HuH-7.5 (cell line): ENCODE results near the gene INPP5A.
"Not testable (repeated sequence)": the region's sequence is repeated elsewhere in the genome, so short reads cannot be mapped to it uniquely, and the experiment has no call there.

Experiments
- DNase-seq: peaks from one replicate; pipeline ENCODE4 v3.0.0; 2011; ENCODE audit warnings: low spot score

Gene INPP5A

DNA sequence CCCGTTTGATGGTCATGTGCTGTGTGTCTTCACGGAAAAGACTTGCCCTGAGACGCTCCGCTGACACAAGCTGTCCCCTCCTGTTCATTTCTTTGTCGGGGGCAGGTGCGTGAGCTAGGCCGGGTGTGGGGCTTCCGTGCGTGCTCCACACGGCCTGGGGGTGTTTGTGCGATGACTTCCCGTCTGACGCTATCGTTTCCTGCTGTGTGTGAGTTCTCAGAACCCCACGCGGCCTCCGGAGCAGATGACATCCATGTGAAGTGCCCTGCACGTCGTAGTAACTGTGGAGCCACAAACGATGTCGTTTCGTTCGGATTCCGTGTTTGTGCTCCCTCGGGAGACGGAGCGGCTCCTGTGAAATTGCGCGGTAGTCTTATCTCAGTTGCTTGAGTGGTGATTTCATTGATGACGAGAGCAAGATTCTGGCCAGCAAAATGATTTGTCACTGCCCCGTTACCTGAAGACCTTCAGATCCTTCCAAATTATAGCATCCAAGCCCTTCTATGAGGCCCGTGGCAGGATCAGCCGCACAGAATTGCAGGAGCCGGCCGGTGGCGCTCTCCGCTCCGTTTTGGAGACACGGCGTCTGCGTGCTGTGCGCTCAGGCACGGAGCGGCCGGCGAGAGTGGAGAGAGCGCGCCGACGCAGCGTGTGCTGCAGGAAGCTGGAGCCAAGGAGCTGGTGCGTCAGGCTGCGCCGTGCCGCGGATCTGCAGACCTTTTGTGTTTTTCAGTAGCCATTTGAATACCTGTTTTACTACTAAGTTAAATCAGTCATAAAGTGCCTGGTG lies 153.4 kb downstream of the INPP5A start:
- no peak for DNase-seq

GRCh38 chr10:132691711-132692153 lies 154.1 kb downstream of the INPP5A start:
- DNase-seq = no peak

- DNase-seq = no peak
Measured at GRCh38 chr10:132692311-132692710, 154.7 kb downstream of the INPP5A start.

DNA sequence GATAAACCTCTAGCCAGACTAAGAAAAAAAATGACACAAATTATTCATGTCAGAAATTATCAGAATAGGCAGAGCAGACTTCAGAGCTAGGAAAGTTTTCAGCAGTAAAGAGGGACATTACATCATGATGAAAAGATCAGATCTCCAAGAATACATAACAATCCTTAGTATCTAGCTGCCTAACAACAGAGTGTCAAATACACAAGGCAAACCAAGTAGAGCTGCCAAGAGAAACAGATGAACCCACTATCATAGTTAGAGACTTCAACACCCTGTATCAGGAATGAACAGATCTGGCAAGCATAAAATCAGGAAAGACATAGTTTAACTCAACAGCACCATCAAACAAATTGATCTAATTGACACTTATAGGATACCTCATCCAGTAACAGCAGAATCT lies 156.1 kb downstream of the INPP5A start:
- DNase-seq = no peak

DNA sequence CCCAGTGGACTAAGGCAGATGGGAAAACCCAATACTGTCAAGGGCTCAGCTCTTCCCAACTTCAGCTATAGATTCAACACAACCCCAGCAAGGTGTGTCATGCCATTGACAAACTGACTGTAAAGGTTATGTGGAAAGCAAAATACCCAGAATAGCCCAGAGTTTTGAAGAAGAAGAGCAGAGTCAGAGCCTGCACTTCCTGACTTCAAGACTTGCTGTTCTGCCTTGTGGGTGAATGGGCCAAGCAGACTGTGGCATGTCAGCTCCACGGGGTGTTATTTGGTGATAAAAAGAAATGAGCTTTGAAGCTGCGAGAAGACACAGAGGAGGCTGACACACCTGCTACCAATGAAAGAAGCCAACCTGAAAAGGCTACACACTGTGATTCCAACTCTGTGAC lies 158.6 kb downstream of the INPP5A start:
- no peak for DNase-seq

GRCh38 chr10:132696728-132697577 lies 159.4 kb downstream of the INPP5A start:
- DNase-seq = no peak

DNA sequence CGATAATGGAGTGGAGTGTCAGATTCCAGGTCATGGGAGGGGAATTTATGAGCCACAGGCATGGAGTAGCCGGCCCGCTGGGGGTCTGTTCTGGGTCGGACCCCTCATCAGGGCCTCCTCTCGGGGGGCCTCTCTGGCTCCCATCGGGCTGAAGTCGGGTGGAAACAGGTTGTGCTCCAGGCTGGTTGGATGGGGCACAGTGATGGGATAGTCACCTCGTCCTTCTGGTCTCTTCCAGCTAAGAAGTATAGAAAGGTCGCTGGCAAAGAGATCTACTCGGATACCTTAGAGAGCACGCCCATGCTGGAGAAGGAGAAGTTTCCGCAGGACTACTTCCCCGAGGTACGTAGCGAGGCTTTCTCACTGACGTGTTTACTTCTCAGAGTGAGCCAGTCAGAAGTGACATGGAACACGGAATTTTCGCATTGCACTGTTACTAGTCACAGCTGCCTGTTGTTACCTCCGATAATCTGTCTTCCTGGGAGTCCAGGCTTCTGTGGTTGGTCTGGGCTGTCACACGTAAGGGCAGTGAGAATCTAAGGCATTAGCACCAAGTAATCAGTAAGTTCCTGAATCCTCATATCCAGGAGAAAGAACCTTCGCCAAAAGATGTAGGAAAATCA lies 160.1 kb downstream of the INPP5A start:
- no peak for DNase-seq

DNA sequence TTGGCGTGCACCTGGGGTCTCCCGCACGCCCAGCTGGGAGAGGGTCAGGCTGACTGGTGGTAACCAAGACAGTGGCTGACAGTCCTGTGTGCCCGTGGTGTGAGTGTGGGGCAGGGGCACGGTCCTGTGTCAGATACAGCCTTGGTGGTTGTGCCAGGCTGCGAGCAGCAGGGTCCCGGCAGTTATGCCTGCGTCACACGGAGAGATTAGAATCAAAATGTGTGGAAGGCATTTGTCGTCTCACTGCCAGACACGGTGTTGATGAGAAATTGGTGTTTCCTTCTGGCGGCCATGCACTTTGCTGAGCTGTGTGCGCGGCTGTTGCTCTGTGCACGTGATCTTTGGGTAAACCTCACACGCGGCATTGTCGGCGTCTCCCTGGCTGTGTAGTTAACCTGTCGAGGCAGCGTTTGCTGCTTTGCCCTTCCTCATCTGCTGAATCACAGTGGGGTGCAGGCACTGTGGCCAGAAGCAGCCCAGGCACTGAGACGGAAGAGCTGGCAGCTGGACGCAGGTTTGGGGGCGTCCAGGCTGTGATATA lies 160.7 kb downstream of the INPP5A start:
- DNase-seq = no peak

DNA sequence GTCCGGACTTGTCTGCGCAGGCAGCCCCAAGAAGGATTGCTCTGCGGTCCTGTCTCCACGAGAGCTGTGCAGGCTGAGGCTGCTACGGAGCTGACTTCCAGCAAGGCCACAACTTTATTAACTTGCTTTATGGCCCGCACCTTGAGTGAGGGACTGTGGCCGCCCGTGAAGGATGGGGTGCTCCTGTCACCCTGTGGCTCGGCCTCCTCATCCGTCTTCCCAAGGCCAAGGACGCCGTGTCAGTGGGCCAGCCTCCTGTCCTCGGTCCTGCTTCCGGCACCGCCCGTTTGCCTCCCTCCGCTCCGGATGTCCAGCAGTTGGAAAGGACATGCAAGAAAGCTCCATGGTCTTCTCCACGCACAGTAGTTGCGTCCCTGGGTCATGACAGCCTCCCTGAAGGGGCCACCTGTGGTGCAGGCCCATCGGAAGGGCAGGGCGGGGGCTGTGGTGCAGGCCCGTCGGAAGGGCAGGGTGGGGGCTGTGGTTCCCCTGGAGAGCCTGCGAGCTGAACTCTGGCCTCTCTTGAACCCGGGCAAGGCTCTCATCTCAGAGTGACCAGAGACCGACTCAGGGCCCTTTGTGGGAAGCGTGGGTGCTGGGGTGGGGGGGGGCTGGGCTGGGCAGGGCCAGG lies 161.3 kb downstream of the INPP5A start:
- DNase-seq = no peak

DNA sequence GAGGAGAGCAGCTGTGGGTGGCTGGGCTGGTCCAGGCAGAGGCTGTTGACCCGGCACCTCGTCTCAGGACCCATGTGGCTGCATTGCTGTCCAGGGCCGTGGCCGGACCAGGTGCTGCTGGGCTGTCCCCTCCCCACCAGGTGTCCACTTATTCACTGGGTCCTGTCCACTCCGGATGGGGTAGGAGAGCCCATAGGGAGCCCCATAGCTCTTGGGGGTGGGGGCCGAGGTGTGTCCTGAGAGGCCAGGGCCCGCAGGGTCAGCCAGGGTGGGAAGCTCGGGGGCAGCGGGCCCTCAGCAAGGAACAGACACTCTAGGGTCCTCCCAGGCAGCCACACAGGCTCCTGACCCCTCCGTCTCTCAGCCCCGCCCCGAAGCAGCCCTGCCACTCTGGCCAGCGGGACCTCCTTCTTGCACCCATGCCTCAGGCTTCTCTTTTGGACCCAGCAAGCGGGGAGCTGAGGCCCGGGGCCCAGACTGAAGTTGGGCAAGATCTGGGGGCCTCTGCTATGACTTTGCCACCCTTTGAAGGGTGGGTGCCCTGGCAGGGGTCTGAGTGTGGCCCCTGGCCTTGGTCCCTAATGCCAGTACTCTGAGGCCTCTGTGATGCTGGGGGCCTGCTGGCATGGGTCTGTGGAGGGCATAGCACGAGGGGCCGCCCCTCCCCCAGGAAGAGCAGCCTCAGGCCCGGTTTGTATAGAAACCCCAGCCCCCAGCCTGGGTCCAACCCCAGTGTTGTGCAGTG lies 162.0 kb downstream of the INPP5A start:
- DNase-seq = no peak

GRCh38 chr10:132700156-132701098 lies 162.8 kb downstream of the INPP5A start:
- no peak for DNase-seq

DNA sequence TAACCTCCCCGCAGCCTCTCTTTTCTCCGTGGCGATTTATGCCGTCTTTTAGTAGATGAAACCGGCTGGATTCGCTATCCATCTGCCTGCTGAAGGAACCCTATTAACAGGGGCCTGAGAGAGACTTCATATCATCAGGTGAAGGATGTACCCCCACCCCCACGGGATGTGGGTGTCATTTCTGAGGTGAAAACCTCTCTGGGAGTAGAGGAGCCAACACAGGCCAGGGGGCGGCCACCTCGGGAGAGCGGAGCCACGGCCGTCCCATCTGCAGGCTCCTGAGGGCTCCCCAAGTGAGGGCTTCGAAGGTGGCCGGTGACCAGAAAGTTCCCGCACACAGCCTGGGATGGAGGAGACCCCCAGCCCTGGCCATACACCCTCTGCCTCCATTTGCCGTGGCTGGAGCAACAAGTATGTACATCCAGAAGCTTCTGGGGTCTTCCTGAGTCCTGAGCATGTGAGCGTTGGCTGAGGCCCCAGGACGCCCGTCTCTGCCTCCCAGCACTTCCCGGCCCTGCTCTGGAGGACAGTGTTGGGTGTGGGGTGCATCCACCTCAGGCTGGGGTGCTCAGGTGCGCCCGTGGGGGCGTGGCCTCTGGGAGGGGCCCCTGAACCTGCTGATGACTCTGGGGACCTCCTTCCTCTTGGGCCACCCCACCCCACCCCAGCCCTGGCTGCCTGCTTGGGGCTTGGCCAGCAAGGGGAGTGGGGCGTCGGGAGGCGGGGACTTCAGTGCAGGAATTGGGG lies 163.7 kb downstream of the INPP5A start:
- no peak for DNase-seq

DNA sequence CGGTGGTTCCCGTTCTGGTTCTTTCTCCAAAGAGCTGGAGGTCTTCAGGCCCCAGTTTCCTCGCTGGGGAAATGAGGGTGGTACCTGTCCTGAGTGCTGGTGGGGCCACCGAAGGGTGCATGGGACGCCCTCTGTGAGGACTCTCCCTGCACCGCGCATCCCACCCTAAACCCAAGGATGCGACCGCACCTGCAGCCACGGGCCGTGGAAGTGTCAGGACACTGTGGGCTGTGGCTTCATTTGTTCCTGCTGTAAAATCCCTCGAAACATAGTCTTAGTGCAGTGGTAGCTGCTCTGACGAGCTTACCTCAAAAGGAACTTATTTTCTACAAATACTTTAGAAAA lies 164.2 kb downstream of the INPP5A start:
- no peak for DNase-seq

DNA sequence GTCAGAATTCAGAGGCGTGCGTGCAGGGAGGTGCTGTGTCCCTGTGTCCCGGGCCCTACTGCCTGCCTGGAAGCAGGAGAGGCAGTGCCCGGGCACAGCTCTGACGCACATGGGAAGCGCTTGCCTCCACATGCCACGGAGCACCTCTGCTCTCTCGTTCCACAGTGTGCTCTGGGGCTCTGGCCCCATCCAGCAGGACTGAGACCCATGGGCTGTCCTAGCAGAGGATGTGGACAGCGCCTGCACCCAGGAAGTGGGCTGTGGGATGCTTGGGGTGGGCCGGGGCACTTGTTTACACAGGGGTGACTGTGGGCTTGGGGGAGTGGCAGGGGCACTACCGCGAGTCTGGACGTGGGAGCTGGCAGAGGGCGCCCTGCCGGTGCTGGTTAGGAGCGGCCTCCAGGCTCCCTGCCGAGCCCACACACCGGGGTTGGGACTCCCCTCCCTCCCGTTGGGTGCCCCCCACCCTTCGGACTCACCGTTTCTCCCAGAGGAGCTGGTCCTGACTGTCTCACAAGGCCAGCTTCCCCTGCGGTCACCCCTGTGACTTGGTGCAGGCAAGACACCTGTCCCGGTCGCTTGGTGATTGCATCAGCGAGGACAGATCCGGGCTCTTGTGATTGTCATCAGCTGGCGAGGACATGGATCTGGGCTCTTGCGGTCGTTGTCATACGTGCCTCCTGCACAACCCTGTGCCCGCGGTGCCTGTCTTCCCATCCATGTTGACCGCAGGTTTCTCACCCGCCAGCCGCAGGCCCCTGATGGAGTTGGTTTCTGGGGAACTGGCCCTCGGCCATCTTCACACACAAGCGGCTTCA lies 165.2 kb downstream of the INPP5A start:
- no peak for DNase-seq

GRCh38 chr10:132703419-132704007 lies 165.9 kb downstream of the INPP5A start:
- DNase-seq = no peak

DNA sequence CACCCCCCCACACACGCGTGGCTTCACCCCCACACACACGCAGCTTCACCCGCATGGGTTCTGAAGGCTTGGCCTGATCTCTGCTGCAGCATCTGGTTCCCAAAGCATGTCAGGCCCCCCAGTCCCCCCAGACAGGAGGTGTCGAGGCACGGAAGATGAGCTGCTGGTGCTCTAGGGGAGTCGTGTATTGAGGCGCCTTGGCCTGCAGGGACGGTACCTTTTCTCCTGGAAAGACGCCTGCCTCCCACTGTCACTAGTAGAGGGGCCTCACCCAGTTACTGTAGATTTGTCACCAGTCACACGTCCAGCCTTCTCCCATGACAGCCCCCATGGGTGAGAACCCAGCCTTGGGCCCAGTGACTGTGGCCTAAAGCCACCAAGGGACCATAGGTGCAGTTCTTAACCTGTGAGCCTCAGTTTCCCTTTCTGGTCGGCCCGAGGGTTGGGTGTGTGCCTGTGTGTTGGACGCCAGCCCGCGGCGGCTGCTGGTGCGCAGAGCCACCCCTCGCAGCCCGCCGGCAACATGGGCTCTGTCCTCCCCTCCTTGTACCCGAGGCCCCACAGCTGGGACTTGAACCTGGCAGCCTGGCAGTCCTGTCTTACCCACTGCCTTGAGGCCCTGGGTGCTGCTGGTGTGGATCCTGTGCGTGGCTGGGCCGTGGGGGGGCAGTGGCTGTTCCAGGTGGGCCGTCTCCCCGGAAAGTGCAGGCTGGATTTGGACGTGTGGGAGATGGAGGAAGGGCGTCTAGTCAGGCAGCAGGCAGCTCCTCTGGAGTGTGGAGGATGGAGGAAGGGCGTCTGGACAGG lies 166.6 kb downstream of the INPP5A start:
- no peak for DNase-seq

GRCh38 chr10:132704815-132705064 lies 167.2 kb downstream of the INPP5A start:
- not testable (repeated sequence) for DNase-seq

DNA sequence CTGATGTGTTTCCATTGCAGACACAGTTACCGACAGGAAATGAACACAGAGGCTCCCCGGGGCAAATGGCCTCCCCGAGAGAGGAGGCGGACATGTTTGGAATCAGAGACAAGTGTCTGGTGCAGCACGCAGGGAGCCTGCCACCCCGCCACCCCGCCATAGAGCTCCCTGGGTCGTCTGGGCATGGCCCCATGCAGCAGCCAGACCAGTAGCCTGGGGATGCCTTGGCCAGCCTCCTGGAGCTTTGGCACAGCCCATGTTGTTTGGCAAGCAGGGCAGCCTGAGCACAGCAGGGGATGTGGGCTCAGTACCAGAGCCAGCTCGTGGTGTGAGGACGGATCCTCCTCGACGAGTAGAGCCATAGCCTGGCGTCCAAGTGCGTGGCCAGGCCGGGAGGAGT lies 167.6 kb downstream of the INPP5A start:
- DNase-seq = no peak
